Endothelial cell of umbilical vein (primary cell): ENCODE results near the gene LRFN3. TPM values are rescaled to one million over a fixed set of nuclear protein-coding genes. Genes with fewer than 3 reads are reported as not detected.

Source experiments
- BruUV-seq: library from RNA; stranded (reverse); fragments of 400-500 nt; replicated peaks from 2 replicates; lab custom pipeline; 2021; lab: Mats Ljungman, UMichigan
- CTCF ChIA-PET: fragments of 300-600, 350-600 bp; sonication (Branson Sonifier 250); formaldehyde crosslinking; loops from one replicate; lab custom pipeline; 2021; ENCODE audit warnings: antibody characterized with exemption, inconsistent platforms; lab: Charles Lee
- POLR2A ChIA-PET: fragments of 300-600, 350-600 bp; sonication (Branson Sonifier 250); formaldehyde crosslinking; loops from one replicate; lab custom pipeline; 2021; ENCODE audit warnings: antibody characterized with exemption, inconsistent platforms; lab: Charles Lee
- DNase-seq: peaks from one replicate; pipeline ENCODE4 v3.0.0-alpha.2; 2011; ENCODE audit warnings: low read depth, low spot score
- FAIRE-seq: peaks from 2 replicates; lab custom pipeline; 2011; peaks lifted over from hg19 to GRCh38; lab: Jason Lieb, UNC
- H2AFZ ChIP-seq: 2 replicates; pipeline ENCODE4 v1.6.0; 2012; ENCODE audit warnings: low read depth, low read length, control low read depth, inconsistent platforms
- H3K27ac ChIP-seq: 2 replicates; pipeline ENCODE4 v1.5.1; 2011; ENCODE audit warnings: low read depth, mild to moderate bottlenecking, control low read depth, low read length, moderate library complexity; ENCODE audit not compliant: insufficient read depth
- H3K27me3 ChIP-seq, 2 experiments: 2 replicates each; pipeline versions ENCODE4 v1.6.0 to v1.6.1; 2011; ENCODE audit warnings: low read length in 2 of 2, mixed read lengths in 1 of 2; ENCODE audit not compliant: control insufficient read depth in 2 of 2, insufficient read depth in 2 of 2
- H3K36me3 ChIP-seq, 2 experiments: 2 replicates in 1 of 2; 3 replicates in 1 of 2; pipeline ENCODE4 v1.5.1; 2011; ENCODE audit warnings: low read length in 2 of 2, mild to moderate bottlenecking in 1 of 2, moderate library complexity in 1 of 2; ENCODE audit not compliant: control insufficient read depth in 2 of 2, insufficient read depth in 2 of 2; ENCODE audit errors: extremely low read depth in 1 of 2
- H3K4me1 ChIP-seq: 3 replicates; pipeline ENCODE4 v1.5.1; 2011; ENCODE audit warnings: mild to moderate bottlenecking, low read length; ENCODE audit not compliant: control insufficient read depth, insufficient read depth; ENCODE audit errors: extremely low read depth
- H3K4me2 ChIP-seq: 2 replicates; pipeline ENCODE4 v1.6.1; 2011; ENCODE audit warnings: low read length, control low read depth, mixed read lengths; ENCODE audit not compliant: insufficient read depth
- H3K4me3 ChIP-seq, 3 experiments: fragments of 200-600 bp in 1 of 3; sonication (generic), shearing (Covaris generic) in 1 of 3; replicated peaks in 1 of 3; 2 replicates each; pipeline ENCODE4 v1.5.1; 2011 to 2016; ENCODE audit warnings: control low read depth in 3 of 3, low read length in 3 of 3, mild to moderate bottlenecking in 2 of 3, inconsistent platforms in 1 of 3, low read depth in 1 of 3, moderate library complexity in 1 of 3; ENCODE audit not compliant: insufficient read depth in 1 of 3
- H3K79me2 ChIP-seq: 2 replicates; pipeline ENCODE4 v1.6.0; 2012; ENCODE audit warnings: low read length, inconsistent platforms; ENCODE audit not compliant: control insufficient read depth, insufficient read depth
- H3K9ac ChIP-seq: replicated peaks from 2 replicates; pipeline ENCODE3; 2011; ENCODE audit warnings: low read length, control low read depth; ENCODE audit not compliant: insufficient read depth; ENCODE audit errors: extremely low read depth
- H3K9me1 ChIP-seq: replicated peaks from 3 replicates; pipeline ENCODE4 v1.6.0; 2011; ENCODE audit warnings: mild to moderate bottlenecking, low read length; ENCODE audit not compliant: control insufficient read depth, insufficient read depth; ENCODE audit errors: extremely low read depth
- H3K9me3 ChIP-seq: replicated peaks from 2 replicates; pipeline ENCODE4 v1.5.1; 2012; ENCODE audit warnings: low read length, inconsistent platforms; ENCODE audit not compliant: control insufficient read depth, insufficient read depth
- H4K20me1 ChIP-seq: replicated peaks from 2 replicates; pipeline ENCODE3; 2011; ENCODE audit warnings: mild to moderate bottlenecking, low read length; ENCODE audit not compliant: control insufficient read depth, insufficient read depth; ENCODE audit errors: extremely low read depth
- CTCF ChIP-seq, 2 donors: IDR thresholded peaks; 1 replicate in 1 of 2; 2 replicates in 1 of 2; pipeline ENCODE4 v1.5.1; 2011; ENCODE audit warnings: low read length in 2 of 2, mild to moderate bottlenecking in 2 of 2, moderate library complexity in 2 of 2, control low read depth in 1 of 2, inconsistent platforms in 1 of 2, low read depth in 1 of 2; ENCODE audit not compliant: insufficient read depth in 1 of 2; ENCODE audit errors: extremely low read depth in 1 of 2
- EZH2 ChIP-seq: IDR thresholded peaks from 2 replicates; pipeline ENCODE4 v1.6.1; 2012; ENCODE audit warnings: borderline replicate concordance, low read depth, mild to moderate bottlenecking, moderate library complexity, low read length, inconsistent platforms; ENCODE audit not compliant: severe bottlenecking
- FOS ChIP-seq: IDR thresholded peaks from 2 replicates; pipeline ENCODE4 v1.6.1; 2011; ENCODE audit warnings: mild to moderate bottlenecking, low read length, moderate library complexity, borderline replicate concordance; ENCODE audit not compliant: insufficient read depth
- GATA2 ChIP-seq: IDR thresholded peaks from 2 replicates; pipeline ENCODE4 v1.7.0; 2011; ENCODE audit warnings: low read depth, mild to moderate bottlenecking, moderate library complexity, mixed read lengths, low read length; ENCODE audit not compliant: insufficient read length, insufficient read depth
- JUN ChIP-seq: IDR thresholded peaks from 2 replicates; pipeline ENCODE4 v1.6.1; 2011; ENCODE audit warnings: borderline replicate concordance, low read depth; ENCODE audit not compliant: insufficient read length, insufficient read depth
- MYC ChIP-seq: IDR thresholded peaks from one replicate; pipeline ENCODE4 v1.6.1; 2011; ENCODE audit warnings: mild to moderate bottlenecking, low read depth, low read length
- POLR2A ChIP-seq: IDR thresholded peaks from 2 replicates; pipeline ENCODE4 v1.6.1; 2012; ENCODE audit warnings: low read depth, mild to moderate bottlenecking, control low read depth, low read length
- POLR2AphosphoS5 ChIP-seq: IDR thresholded peaks from 2 replicates; pipeline ENCODE4 v1.6.1; 2012; ENCODE audit warnings: low read depth, mild to moderate bottlenecking, control low read depth, low read length, moderate library complexity; ENCODE audit not compliant: insufficient read depth
- dilution Hi-C: fragments of 300-500 bp; cut with MboI; formaldehyde crosslinking; loops from one replicate; pipeline ENCODE4 v1.15.0; 2019; ENCODE audit warnings: low sequenced_read_pairs; ENCODE audit not compliant: extremely low pct_ligation_motif_present
- intact Hi-C: fragments of 100-400 bp; cut with micrococcal nuclease; formaldehyde crosslinking; loops from one replicate; pipeline ENCODE4 v1.10.0; 2022
- polyA plus RNA-seq, 4 experiments: library from polyadenylated mRNA; depleted of rRNA in 3 of 4; stranded (reverse) in 3 of 4; unstranded in 1 of 4; fragments of >200 nt; gene quantifications; 2 replicates each; pipeline versions ENCODE4 v1.2.1 to v1.2.3, GENCODE V29; 2011 to 2012; ENCODE audit warnings: missing spikeins in 1 of 4
- total RNA-seq: library from RNA; stranded (reverse); gene quantifications from 2 replicates; pipeline ENCODE4 v1.2.3, GENCODE V29; 2021
- TF ChIP-seq, protein P1 (sequence below): IDR thresholded peaks from 2 replicates; pipeline ENCODE4 v1.6.1; 2011; ENCODE audit not compliant: insufficient read depth, insufficient read length

LRFN3 gene
- total and polyA plus RNA-seq, 2 donors (not counting 3 experiments of a cell fraction or from before 2014, with no cell fraction given): 4.1 to 15.9 TPM

GRCh38 chr19:35905178-35905727 is 30.9 kb upstream of the LRFN3 start:
- POLR2A ChIA-PET: no interaction called here
- H3K9ac ChIP-seq: no peak overlapping the region
- H3K27ac ChIP-seq: no peak overlapping the region
- H3K4me3 ChIP-seq: no peak overlapping the region
- peaks cover 4% of the 10 kb centered on the region for H3K4me1 ChIP-seq
- H2AFZ ChIP-seq: no peak overlapping the region
- CTCF ChIA-PET: no interaction called here
- dilution Hi-C loops: no loop called here
- intact Hi-C loops: no loop called here
- BruUV-seq: no TSS peak
- H4K20me1 ChIP-seq: no peaks in the 10 kb centered on the region
- DNase-seq: no peak
- H3K4me2 ChIP-seq: no peak overlapping the region
- no peaks in the 10 kb centered on the region for H3K9me1 ChIP-seq
- H3K36me3 ChIP-seq: no peaks in the 10 kb centered on the region
- H3K27me3 ChIP-seq: peaks cover 0 to 6% of the 10 kb centered on the region in 2 experiments
- FAIRE-seq: no peak
- H3K9me3 ChIP-seq: no peaks in the 10 kb centered on the region
- TF ChIP-seq POLR2A (no peak), MYC (no peak), FOS (no peak), CTCF (IDR thresholded peaks at IDR 0.05; ENCODE audit: extremely low read depth in 1 of 2, insufficient read depth in 1 of 2, low read depth in 1 of 2, low read length in 2 of 2) (no peak), GATA2 (no peak), POLR2AphosphoS5 (no peak), JUN (no peak), EZH2 (no peak)
- TF ChIP-seq, protein P1, sequence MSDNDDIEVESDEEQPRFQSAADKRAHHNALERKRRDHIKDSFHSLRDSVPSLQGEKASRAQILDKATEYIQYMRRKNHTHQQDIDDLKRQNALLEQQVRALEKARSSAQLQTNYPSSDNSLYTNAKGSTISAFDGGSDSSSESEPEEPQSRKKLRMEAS: no peak
- H3K79me2 ChIP-seq: no peaks in the 10 kb centered on the region
